Heart left ventricle (tissue), 13 donors: Measurements from ENCODE around the gene FHL1.
A peak's percentile ranks its signal among the peaks of the same experiment; 100 is the strongest.

Experiments used
- CTCF ChIP-seq, 12 donors: fragments of 200-600 bp; sonication (generic) in 4 of 12; IDR thresholded peaks; one replicate each; pipeline versions ENCODE4 v1.5.0 to v1.8.0; 2018 to 2022; ENCODE audit warnings: antibody characterized with exemption in 12 of 12, mild to moderate bottlenecking in 5 of 12
- POLR2A ChIP-seq, 2 donors: fragments of 450-650 bp; IDR thresholded peaks; one replicate each; pipeline ENCODE4 v1.6.1; 2017; ENCODE audit warnings: antibody characterized with exemption in 2 of 2, mild to moderate bottlenecking in 2 of 2, moderate library complexity in 2 of 2
- donor health status: ischemic (EF 13 %, LVEDD 7.1; RV severe dilation, severe dysfunction).
- donor health status: DM: no; HTN: yes; CAD: no.
- donor health status: DM: no; HTN: no; CAD: no.
- donor health status: ischemic (EF 25% LVEDD 6.9; RV normal size, moderate dysfunction).
- donor health status: ischemic (EF 25% LVEDD 5.7; RV mildly dilated, moderate dysfunction).
- donor health status: ischemic (EF 35%, LVEDD 5.7; RV mildly dilated, moderate dysfunction).
- donor health status: nonischemic (EF 11% LVEDD 7.7; RV severe dilation, severe dysfunction).
- donor health status: DM: yes; HTN: yes; CAD: no.
- donor health status: PGD.
- donor health status: ischemic (EF 29% LVEDD 5.4; RV normal size, mild dysfunction).
- donor health status: nonischemic (EF 23%, LVEDD 6.1; RV moderate dilation, normal function).

GRCh38 chrX:136166221-136166855 lies 19.0 kb downstream of the FHL1 start:
- TF ChIP-seq CTCF (IDR thresholded peaks at IDR 0.05) (peak in 11 of 12 donors; percentile 6 to 50 (median 35)), POLR2A (IDR thresholded peaks at IDR 0.05) (no peak)
